Activated CD8-positive, alpha-beta T cell treated with anti-CD3 and anti-CD28 coated beads for 36 hours (primary cell): ENCODE measurements around the gene ZNF747. TPM values are rescaled to one million over a fixed set of nuclear protein-coding genes. Genes with fewer than 3 reads are reported as not detected.

ENCODE experiments used
- ATAC-seq: fragments of 200-7000 bp; cut with Tn5 transposase; one replicate; pipeline ENCODE4 v1.10.0; 2021; ENCODE audit warnings: mild to moderate bottlenecking, moderate library complexity
- CTCF ChIA-PET: fragments of 350-600 bp; sonication (Branson Sonifier 250); formaldehyde crosslinking; loops from one replicate; lab custom pipeline; 2021; ENCODE audit warnings: antibody characterized with exemption; lab: Charles Lee
- POLR2A ChIA-PET: fragments of 350-600 bp; sonication (Branson Sonifier 250); formaldehyde crosslinking; loops from one replicate; lab custom pipeline; 2021; ENCODE audit warnings: antibody characterized with exemption; lab: Charles Lee
- DNase-seq: peaks from one replicate; pipeline ENCODE4 v3.0.0-alpha.2; 2020
- H3K27ac Mint-ChIP-seq: one replicate; pipeline ENCODE4 v1.8.0; 2021; ENCODE audit warnings: mild to moderate bottlenecking, mixed read lengths
- H3K27me3 Mint-ChIP-seq: one replicate; pipeline ENCODE4 v1.8.0; 2021; ENCODE audit warnings: mixed read lengths
- H3K36me3 Mint-ChIP-seq: one replicate; pipeline ENCODE4 v1.8.0; 2021; ENCODE audit warnings: low read depth, mixed read lengths
- H3K4me1 Mint-ChIP-seq: one replicate; pipeline ENCODE4 v1.8.0; 2021; ENCODE audit warnings: low read depth, mixed read lengths
- H3K4me3 Mint-ChIP-seq: one replicate; pipeline ENCODE4 v1.8.0; 2021; ENCODE audit warnings: mild to moderate bottlenecking, moderate library complexity, mixed read lengths
- H3K9me3 Mint-ChIP-seq: one replicate; pipeline ENCODE4 v1.8.0; 2021; ENCODE audit warnings: mixed read lengths
- CTCF ChIP-seq: fragments of 200-600 bp; IDR thresholded peaks from one replicate; pipeline ENCODE4 v1.8.0; 2022; ENCODE audit warnings: antibody characterized with exemption, mild to moderate bottlenecking
- intact Hi-C: fragments of 100-400 bp; cut with micrococcal nuclease; formaldehyde crosslinking; loops from one replicate; pipeline ENCODE4 v1.10.0; 2022
- total RNA-seq, 2 experiments: library from RNA; stranded (reverse); gene quantifications; one replicate each; pipeline ENCODE4 v1.2.3, GENCODE V29; 2021

Gene ZNF747
- total RNA-seq, 2 experiments from 2014 or later, result 6.7 to 7.9 TPM

DNA sequence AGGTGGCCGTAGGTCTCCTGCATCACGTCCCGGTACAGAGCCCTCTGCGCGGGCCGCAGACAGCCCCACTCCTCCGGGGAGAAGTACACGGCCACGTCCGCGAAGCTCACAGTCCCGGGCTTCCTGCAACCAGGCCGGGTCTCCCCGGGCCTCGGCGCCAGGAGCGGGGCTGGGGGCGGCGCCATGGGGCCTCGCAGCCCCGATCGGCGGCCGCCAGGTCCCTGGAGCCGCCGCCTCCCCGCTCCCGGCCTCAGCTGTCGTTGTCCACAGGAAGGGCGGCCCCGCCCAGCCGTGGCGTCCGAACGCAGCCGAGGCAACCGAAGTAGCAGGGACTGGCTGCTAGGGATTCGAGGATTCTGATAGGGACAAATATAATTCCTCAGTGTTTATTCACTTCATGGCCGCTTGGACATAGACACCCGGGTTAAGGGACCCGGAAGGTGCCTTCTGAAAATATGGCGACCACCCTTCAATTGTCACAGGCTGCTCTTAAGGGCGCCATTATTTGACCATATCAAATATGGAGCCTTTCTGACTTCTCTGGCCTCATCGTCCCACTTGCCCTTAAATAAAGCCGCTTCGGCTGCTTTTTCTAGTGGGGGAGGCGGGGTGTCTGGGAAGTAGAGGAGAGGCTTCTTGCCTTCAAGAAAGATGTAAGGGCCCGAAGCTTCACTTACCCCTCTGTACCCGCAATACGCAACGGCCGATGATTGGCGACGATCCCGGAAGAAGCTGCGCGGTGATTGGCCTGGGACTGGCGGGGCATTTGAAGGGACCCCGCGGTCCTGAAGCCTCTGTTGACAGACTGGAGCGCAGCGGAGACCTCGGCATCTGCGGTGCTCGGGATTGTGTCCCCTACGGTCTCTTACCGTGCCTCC, 37.0 kb upstream of the ZNF747 start, which contains the start of gene ZNF688:
TSS of gene ZNF688 (minus strand) at position 270 of the 878 bp plus-strand sequence. CDS start at position 185, 85 bp downstream.
- POLR2A ChIA-PET, result interaction anchor here (0.6 to 3.3 kb wide), 28 partner anchors 9 to 609 kb away, joined by 3 to 42 read pairs (median 4); partner anchors contain the start of genes CD2BP2, DCTPP1, FUS and ITGAL
- H3K9me3 Mint-ChIP-seq, result no peaks in the 10 kb centered on the region
- no peaks in the 10 kb centered on the region for H3K27me3 Mint-ChIP-seq
- H3K4me3 Mint-ChIP-seq, result peak within 1 kb of the TSS; percentile 92
- CTCF ChIA-PET, result interaction anchor here (0.7 to 2.6 kb wide), 12 partner anchors 10 to 207 kb away, joined by 3 to 22 read pairs (median 5); partner anchors contain the start of genes DCTPP1, ZNF747 and ZNF764
- intact Hi-C loops, result no loop called here
- peaks cover 3% of the 10 kb centered on the region for H3K36me3 Mint-ChIP-seq
- TF ChIP-seq CTCF, result no peak
- H3K4me1 Mint-ChIP-seq, result peaks cover 43% of the 10 kb centered on the region
- H3K27ac Mint-ChIP-seq, result peak within 1 kb of the TSS; percentile 93
- DNase-seq, result peak; percentile 96
- ATAC-seq, result peak; percentile 81

- DNase-seq, result no peak
- intact Hi-C loops, result no loop called here
- no peak for TF ChIP-seq CTCF
These were observed 36.2 kb upstream of the ZNF747 start for GRCh38 chr16:30570636-30571444.

DNA sequence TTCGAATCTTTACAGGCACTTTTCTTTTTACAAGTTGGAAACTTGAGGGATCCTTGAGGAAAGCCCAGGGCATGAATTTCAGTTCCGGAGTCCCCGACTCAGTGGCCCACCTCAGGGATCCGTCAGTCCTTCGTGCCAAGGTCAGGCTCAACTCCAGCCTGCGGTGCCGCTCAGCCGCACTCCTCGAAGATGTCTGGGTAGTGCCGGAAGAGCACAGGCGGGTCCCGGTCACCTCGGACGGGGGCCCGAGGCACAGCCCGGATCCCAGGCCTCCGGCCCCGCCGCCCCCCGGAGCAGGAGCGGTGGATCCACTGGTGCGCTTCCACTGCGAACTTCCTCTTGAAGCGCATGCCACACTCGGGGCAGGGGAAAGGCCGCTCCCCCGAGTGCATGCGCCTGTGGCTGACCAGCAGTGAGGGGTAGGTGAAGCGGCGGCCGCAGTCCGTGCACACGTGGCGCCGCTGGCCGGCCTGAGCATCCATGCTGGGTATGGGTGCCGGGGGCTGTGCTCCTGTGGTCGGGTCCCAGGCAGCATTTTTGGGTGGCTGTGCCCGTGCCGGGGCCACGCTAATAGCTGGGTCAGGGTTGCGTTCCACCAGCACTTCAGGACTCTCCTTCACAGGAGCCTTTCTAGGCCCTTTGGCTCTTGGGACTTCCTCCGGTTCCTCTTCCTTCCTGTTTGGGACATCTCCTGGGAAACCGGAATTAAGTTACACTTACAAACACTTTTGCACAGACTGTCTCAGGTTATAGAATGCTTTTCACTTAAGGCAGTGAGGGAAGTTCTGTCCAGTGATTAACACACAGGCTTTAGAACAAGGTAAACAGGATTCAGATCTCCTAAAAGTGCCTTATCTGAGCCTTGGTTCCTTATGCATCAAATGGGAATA, 35.3 kb upstream of the ZNF747 start:
- H3K9me3 Mint-ChIP-seq, result no peaks in the 10 kb centered on the region
- H3K27me3 Mint-ChIP-seq, result no peaks in the 10 kb centered on the region
- ChIA-PET POLR2A (interaction anchor here (0.6 to 3.3 kb wide), 9 partner anchors 12 to 610 kb away, joined by 3 to 42 read pairs (median 4); partner anchors contain the start of genes DCTPP1, FUS, ZNF747 and ZNF764), CTCF (interaction anchor here (2.6 kb wide), 1 partner anchor 35 kb away, joined by 22 read pairs; the partner anchor contains the start of gene ZNF747)
- H3K4me3 Mint-ChIP-seq, result peak overlapping the region; percentile 92
- TF ChIP-seq CTCF, result no peak
- H3K27ac Mint-ChIP-seq, result no peak overlapping the region
- DNase-seq (no peak), ATAC-seq (no peak)
- H3K4me1 Mint-ChIP-seq, result peaks cover 44% of the 10 kb centered on the region
- H3K36me3 Mint-ChIP-seq, result peaks cover 3% of the 10 kb centered on the region
- intact Hi-C loops, result no loop called here

More at GRCh38 chr16:30570636-30571444, 36.2 kb upstream of the ZNF747 start:
- POLR2A ChIA-PET, result interaction anchor here (0.6 to 3.3 kb wide), 19 partner anchors 8 to 609 kb away, joined by 3 to 42 read pairs (median 4); partner anchors contain the start of genes DCTPP1, FUS, ITGAL and ZNF747
- peaks cover 3% of the 10 kb centered on the region for H3K36me3 Mint-ChIP-seq
- H3K4me1 Mint-ChIP-seq, result peaks cover 45% of the 10 kb centered on the region
- no peak for ATAC-seq
- peak overlapping the region; percentile 91 for H3K27ac Mint-ChIP-seq
- CTCF ChIA-PET, result interaction anchor here (1.1 to 2.6 kb wide), 5 partner anchors 13 to 141 kb away, joined by 4 to 22 read pairs (median 12); partner anchors contain the start of genes DCTPP1, ZNF747 and ZNF764
- H3K9me3 Mint-ChIP-seq, result no peaks in the 10 kb centered on the region
- peak overlapping the region; percentile 92 for H3K4me3 Mint-ChIP-seq
- no peaks in the 10 kb centered on the region for H3K27me3 Mint-ChIP-seq

- H3K27ac Mint-ChIP-seq, result no peak overlapping the region
- POLR2A ChIA-PET, result interaction anchor here (1.2 to 4.0 kb wide), 3 partner anchors 11 to 95 kb away, joined by 3 to 35 read pairs (median 27); partner anchors contain the start of genes ZNF747 and ZNF764
- H3K36me3 Mint-ChIP-seq, result peaks cover 3% of the 10 kb centered on the region
- no peaks in the 10 kb centered on the region for H3K27me3 Mint-ChIP-seq
- ATAC-seq, result no peak
- H3K4me3 Mint-ChIP-seq, result no peak overlapping the region
- H3K9me3 Mint-ChIP-seq, result no peaks in the 10 kb centered on the region
- CTCF ChIA-PET, result interaction anchor here (1.2 to 2.7 kb wide), 2 partner anchors 11 to 35 kb away, joined by 4 to 16 read pairs; partner anchors contain the start of genes ZNF747 and ZNF764
- peaks cover 39% of the 10 kb centered on the region for H3K4me1 Mint-ChIP-seq
- intact Hi-C loops, result no loop called here
- no peak for TF ChIP-seq CTCF
- no peak for DNase-seq
These were observed 34.6 kb upstream of the ZNF747 start for GRCh38 chr16:30569281-30569680.
